Stimulated activated CD8-positive, alpha-beta memory T cell treated with anti-CD3 and anti-CD28 coated beads, Interleukin-7, amount 100 ng/mL, for 4 hours (primary cell): ENCODE measurements around the gene CNIH3.
"Not testable (repeated sequence)": the region's sequence is repeated elsewhere in the genome, so short reads cannot be mapped to it uniquely, and the experiment has no call there.

ENCODE experiments used
- DNase-seq, 2 donors: peaks; one replicate each; pipeline ENCODE4 v3.0.0-alpha.2; 2020; ENCODE audit warnings: low read depth in 2 of 2

Gene CNIH3

DNA sequence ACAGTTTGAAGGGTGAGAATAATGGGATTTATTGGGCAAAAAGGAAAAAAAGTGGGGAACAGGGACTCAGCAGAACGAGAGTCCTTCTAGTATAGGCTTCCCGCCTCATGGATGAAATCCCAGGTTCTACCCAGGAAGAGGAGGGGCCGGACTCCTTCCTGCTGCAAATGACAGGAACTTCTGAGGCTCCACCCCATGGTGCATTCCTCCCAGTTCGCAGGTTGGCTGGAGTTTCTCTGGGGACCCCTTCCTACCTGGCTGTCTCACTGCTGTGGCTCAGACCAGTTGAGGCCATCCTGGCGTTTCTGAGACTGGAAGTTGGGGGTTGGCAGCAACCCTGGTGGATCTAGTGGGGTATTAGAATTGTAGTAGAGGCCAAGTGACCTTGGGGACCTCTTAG lies 27.5 kb downstream of the CNIH3 start:
- DNase-seq = no peak

DNA sequence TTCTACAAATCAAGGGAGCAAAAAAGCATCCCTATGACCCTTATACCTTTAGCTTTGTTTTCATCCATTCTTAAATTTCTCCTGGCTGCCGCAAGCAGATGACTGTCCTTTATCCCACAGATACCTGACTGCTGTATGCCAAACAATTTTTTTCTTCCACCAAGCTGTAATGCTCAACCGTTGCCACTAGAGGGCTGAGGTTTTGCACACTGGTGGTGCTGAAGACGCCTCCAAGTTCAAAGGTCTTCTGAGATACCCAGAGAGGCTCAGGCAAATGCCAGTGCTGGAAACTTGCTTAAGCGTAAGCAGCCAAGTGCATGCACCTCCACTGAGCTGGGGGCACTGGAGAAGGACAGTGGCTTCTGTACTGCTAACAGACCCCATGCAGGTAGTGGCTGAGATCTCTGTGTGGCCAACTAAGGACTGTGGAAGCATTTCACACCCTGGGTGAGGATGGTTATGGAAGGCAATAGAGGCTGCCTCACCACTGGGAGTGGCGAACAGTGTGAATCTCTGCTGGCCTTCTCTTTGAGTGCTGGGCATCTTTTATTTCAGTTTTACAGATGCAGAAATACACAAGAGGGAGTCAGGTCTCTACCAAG lies 28.5 kb downstream of the CNIH3 start:
- DNase-seq = peak; percentile 17 to 39

DNA sequence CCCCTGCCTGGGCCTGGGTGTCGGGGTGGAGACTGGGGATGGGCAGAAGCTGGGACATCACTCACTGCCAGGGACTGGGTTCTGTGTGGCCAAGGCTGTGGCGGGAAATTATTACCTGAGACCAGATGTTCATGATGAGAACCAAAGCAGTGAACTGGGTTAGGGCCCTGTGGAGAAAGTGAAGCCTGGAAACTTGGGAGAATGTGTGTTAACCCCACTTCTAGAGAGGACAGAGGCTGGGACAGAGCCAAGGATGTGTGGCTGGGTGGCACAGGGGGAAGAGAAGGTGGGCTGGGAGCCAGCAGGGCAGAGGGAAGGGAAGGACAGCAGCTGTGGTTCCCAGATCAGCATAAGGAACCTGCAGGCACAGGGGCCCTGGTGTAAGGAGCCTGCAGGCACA lies 31.3 kb downstream of the CNIH3 start:
- no peak for DNase-seq

DNA sequence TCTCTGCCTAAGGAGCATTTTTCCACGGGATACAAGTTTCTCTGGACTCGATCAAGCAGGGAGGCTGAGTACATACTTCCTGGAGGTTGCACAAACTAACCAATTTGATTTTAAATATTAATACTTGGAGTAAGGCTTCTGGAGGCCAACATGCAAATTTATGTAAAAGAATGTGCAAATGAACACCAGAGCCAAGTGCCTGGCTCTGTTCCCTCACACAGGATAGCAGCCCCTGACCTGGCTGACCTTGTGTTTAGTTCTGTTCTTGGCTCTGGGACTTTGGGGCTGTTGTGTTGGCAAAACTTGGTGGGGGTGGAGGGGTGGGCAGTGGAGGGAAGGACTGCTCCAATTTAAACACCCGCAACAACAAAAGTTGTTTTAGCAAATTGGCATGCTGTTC lies 34.2 kb downstream of the CNIH3 start:
- DNase-seq = no peak

DNA sequence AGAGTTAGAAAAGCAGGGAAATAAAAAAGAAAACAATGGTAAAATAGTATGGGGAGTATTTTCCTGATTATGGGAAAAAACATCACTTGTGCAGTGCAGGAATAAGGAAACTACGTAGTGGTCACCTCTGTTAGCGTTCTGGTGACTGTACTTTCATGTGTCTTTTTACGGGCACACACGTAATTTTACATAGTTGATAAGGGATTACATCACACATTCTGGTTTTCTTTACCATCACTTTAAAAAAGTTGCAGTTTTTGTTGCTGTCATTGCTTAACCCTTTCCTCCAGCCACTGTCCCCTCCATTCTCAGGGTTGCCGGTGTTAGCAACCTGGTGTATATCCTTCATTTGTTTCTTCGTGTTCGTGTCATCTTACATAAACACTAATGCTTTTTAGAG lies 35.1 kb downstream of the CNIH3 start:
- DNase-seq = no peak

DNA sequence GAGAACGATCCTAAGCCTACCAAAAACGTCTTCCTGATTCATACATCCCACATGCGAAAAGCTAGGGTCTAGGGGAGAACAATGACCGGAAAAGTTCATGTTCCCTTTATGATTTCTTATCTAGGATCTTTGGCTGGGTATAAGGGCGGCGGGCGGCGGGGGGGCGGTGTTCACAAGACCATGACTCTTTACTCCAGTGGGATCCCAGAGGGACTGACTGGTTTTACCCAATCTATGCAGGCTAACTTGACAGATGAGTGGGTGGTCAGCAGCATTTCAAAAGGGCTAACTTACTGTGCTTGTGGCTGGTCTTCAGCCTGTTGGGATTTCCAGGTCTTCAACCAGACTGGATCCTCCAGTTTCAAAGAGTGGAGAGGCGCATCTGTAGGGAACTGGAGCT lies 40.3 kb downstream of the CNIH3 start:
- DNase-seq = no peak

DNA sequence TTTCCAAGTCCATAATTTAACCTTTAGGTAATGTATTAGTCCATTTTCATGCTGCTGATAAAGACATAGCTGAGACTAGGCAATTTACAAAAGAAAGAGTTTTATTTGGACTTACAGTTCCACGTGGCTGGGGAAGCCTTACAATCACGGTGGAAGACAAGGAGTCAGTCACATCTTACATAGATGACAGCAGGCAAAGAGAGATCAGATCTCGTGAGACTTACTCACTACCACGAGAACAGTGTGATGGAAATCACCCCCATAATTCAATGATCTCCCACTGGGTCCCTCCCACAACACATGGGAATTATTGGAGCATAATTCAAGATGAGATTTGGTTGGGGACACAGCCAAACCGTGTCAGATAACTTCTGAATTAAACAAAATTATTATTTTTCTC lies 44.0 kb downstream of the CNIH3 start:
- no peak for DNase-seq

DNA sequence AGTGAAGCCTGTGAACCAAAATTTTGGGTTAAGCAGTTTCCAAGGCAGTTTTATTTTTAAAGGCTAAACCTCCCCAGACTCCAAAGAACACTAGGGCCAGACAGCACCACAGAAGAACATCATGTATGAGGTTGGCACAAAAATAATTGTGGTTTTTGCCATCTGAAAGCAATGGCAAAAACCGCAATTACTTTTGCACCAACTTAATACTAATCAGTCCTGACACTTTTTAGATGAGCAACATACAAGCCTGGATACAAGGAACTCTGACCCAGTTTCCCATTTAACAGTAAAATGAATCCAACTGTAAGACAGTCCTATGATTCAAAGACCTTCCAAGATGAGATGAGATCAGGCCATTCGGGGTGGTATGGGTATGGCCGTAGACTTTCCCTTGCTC lies 46.8 kb downstream of the CNIH3 start:
- no peak for DNase-seq

DNA sequence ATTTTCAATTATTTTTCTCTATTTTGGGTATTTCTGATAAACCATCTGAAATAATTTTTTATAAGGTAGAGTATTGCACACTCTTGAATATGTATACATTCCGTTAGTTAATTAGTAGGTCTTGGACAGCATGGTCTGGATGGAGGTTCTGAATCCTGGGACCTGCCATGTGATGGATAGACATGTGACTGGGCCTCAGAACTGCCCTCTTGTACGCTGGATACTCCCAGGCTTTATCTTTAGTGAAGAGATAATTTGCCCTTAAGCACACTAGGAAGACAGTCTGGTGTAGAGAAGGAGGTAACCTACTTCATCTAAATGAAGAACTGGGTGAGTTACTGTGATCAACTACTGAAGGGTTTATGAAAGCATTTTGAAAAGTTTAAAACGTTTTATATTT lies 48.9 kb downstream of the CNIH3 start:
- no peak for DNase-seq

DNA sequence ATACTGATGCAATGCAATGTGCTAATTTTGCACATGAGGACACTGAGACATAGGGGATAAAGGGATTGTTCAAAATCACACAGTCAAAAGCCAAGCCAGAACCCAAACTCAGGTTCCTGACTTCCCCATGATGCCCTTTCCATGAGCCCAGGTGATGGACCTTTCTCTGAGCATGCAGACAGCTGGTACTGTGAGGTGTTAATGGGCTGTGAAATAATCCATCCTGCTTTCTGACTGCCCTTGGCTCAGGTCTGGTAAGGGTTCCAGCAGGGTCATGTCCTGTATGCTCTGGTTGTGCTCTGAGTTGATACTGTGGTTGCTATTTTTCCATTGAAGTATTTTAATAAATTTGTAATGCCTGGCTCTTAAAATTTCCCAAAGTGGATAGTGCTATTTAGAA lies 50.0 kb downstream of the CNIH3 start:
- no peak for DNase-seq

DNA sequence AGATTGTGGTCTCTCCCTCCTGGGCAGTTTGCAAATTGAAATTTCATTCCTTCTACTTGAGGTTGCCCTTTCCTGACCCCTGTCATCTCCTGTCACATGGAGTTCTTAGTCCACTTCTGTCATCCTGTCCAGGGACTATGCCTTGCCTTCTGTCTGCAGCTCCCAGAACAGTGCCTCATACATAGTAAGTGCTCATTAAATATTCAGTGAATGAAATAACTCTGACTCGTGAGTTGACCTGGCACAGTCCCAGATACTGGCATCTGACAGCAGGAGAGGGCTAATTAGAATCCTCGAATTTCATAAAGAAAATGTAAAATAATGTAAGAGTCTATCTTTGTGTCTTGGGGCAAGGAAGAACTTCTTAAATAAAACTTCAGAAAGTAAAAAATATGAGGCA lies 50.8 kb downstream of the CNIH3 start:
- no peak for DNase-seq

DNA sequence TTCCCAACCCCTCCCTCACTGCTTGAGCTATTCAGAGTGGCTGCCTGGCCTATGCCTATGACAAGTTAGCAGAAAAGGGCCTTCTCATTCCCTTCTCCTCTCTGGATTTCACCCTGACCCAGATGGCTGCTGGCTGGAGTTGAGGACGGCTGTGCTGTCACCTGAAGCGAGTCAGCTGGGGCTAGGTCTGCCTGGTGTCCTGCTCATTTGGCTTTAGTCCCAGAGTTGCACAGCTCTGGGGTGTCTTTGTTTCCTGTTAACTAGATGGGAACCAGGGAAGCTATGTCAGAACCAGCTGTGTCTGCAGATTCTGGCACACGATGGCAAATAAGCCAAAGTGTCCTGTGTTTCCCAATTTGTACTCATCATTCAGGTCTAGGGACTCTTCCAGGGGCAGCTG lies 52.9 kb downstream of the CNIH3 start:
- DNase-seq = no peak

DNA sequence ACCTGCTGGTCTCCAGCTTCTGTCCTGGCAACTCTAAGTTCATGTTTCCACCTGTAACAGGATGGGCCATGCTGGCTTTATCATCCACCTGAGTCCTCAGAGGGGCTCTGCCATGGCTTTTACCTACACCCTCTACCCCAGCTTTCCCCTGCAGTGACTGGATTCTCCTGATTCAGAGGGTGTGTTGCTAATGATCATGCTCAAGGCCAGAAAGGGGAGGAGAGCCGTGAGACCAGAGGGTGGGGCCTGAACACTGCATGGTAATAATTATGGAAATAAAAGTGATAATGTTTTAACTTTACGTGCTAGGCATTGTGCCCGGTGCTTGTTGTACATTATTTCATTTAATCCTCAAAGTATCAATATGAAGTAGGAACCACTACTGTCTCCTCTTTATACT lies 53.3 kb downstream of the CNIH3 start:
- no peak for DNase-seq

DNA sequence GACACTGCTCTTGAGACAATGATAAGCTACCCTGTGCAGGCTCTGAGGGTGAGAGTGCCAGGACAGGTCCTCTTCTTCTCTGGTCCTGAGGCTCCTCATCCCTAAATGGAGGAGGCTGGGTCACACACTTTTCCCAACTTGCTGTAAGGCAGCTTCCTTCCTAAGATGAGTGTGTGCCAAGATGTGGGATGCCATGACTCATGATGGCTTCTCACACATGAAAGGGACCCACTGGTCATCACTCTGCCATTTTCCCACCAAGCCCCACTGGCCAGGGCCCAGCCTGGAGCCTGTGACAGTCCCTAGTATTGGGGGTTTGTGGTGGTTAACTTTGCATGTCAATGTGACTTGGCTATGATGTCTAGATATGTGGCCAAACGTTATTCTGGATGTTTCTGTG lies 54.4 kb downstream of the CNIH3 start:
- no peak for DNase-seq

DNA sequence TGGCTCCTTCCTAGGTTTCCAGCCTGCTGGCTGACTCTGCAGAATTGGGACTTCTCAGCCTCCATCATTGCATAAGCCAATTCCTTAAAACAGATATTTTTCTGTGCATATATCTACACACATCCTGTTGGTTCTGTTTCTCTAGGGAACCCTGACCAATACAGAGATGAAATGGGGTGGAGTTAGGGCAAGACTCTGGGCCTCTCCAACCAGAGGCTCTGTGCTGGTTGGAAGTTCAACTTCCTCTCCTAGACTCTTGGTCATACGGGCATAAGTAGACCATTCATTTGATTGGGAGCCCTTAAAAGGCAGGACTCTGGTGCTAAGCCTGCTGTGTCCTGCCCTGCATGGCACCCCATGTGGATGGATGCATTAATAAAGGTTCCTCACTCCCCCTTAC lies 55.0 kb downstream of the CNIH3 start:
- DNase-seq = no peak

DNA sequence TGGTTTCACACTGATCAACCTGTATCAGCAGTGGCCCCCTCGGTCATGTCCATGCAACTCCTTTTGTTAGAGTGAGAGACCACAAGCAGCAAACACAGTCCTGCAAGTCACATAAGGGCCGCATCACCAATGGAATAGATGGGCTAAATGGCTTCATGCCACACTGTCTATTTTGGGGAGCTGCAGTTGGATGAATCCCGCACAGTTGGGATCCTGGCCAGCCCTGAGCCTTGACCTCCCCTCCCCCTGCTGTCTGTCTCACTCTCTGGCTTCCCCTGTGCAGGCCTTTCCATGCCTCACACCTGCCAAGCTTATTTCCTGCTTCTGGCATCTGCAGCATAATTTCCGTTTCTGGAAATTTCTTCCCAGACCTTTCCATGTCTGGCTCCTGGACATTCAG lies 57.0 kb downstream of the CNIH3 start:
- DNase-seq = no peak

DNA sequence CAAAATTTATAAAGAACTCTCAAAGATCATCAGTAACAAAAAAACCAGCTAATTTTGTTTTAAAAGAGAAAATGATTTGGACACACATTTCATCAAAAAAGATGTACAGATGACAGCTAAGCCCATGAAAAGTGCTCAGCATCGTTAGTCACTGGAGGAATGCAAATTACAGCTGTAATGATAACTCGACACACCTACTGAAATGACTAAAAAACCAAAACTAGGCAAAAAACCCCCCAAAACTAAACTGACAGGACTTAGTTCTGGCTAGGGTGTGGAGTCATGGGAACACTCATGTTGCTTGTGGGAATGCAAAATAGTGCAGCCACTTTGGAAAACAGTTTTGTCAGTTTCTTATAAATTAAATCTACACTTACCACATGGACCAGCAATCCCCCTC lies 59.5 kb downstream of the CNIH3 start:
- no peak for DNase-seq

DNA sequence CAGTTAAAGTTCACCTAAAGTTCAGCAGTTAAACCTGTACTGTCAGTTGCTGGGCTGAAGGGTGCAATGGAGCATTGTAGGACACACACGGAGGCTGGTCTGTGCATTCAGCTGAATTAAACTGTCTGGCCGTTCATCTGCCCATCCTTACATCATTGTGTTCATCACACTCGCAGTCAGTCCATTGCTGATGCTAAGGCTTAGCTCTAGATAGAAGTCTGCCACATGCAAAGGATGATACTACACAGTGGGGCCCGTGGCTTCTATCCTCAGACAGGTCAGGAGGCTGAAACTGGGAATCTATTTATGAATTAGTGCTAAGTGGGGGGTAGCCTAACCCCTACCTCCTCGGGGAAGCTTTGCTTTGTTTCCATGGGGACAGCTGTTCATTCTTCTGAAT lies 60.4 kb downstream of the CNIH3 start:
- no peak for DNase-seq

DNA sequence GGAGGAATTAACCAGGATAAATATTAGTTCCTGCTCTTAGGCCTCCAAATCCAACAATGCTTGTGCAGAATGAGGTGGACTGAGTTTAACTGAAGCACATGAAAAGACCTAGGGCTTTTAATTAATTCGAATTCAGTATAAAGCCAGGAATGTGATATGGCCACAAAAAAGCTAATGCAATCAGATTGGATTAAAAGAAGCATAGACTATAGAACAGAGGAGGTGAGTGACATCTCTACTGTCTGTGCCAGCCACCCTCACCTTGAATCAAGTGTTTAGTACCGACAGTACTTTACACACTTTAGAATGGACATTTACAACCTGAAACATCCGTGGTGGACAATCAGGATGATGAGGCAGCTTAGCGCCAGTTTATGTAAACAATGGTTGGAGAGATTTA lies 62.1 kb downstream of the CNIH3 start:
- no peak for DNase-seq

DNA sequence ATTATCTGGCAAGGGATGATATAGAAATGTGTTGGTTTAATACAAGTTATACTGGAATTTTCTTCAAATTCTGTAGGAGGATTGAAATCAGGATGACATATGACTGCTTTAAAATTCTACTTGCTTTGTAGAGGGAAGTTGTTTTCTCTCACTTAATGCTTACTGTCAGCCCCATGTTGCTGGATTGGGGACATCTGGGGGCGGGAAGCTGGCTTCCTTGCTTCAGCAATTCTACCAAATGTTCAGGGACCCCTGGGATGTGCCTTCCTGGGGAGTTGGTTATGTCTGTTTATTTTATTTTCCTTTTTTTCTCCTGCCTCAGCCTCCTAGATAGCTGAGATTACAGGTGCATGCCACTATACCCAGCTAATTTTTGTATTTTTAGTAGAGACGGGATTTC lies 63.5 kb downstream of the CNIH3 start:
- DNase-seq = no peak

DNA sequence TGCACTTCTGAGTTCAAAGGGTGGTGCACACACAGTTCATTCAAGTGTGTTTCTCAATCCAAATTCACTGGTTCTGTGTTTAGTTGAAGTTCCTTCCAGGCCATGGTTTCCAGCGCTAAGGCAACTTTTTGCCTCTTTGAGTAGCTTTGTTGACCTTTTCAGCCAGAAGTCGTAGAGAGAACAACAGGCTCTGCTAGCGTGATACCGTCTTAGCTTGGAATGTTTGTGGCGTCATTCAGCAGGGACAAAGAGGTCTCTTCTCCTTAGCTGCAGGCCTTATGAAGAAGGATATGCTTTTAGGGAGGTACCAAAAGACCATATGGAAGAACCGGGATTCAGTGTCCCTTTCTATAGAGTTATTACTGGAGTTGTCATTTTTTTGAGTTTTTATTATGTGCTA lies 65.7 kb downstream of the CNIH3 start:
- no peak for DNase-seq

DNA sequence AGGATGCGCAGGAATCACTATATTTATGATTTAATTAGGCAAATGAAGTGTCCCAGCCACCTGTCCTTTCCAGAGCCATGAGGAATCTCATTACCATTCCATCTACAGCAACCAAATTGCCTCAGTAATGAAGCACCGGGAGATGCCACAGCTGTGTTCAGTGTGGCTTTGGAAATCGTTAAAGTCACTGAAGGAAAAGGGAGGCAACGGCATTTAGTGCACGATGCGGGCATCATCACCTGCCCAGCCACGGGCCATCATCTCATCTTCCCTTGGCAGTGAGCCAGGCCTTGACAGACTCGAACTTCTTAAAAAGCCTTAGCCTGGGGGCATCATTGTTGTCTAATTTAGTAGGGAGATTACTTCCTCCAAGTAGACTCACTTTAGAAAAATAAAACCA lies 67.8 kb downstream of the CNIH3 start:
- DNase-seq = no peak

DNA sequence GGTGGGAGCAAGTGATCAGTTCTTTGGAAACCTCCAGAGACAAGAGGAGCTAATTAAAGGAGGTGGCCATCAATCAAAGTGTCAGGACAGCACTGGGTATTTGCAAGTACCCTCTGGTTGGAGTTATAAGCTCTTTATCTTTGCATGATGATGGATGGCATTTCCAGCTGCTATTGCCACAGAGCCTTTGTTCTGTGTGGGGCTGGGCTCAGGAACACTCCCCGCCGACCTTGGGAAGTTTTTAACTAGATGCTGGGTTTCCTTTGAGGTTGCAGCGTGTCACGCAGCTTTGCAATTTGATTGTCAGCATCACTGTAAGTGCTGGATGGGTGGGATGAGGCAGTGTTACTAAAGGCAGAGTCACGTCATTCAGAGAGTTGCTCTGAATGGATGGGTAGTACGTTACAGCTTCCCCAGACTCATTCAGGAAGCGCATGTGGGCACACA lies 68.9 kb downstream of the CNIH3 start:
- no peak for DNase-seq

DNA sequence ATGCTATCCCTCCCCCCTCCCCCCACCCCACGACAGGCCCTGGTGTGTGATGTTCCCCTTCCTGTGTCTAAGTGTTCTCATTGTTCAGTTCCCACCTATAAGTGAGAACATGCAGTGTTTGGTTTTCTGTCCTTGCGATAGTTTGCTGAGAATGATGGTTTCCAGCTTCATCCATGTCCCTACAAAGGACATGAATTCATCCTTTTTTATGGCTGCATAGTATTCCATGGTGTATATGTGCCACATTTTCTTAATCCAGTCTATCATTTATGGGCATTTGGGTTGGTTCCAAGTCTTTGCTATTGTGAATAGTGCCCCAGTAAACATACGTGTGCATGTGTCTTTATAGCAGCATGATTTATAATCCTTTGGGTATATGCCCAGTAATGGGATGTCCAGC lies 70.0 kb downstream of the CNIH3 start:
- DNase-seq = not testable (repeated sequence)

DNA sequence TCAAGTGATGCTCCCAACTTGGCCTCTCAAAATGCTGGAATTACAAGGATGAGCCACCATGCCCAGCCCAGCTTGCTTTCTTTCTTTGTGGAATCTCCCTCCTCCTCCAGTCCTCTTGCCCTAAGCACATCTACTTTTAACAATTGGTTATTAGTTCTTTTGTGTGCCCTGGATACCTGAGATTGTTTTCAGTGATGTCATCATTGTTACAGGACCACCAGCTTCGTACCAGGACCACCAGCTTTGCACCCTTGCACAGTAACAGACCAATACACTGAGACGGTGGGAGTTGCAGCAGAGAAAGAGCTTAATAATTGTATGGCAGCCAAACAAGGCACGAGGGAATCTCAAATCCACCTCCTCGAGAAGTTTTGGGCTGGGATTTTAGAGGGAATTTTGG lies 71.3 kb downstream of the CNIH3 start:
- DNase-seq = no peak
